SU-DHL-6 (cell line): ENCODE data around the gene ACACB.

Experiments used
- H2AFZ ChIP-seq: fragments of 200-600 bp; sonication (generic); 2 replicates; pipeline ENCODE4 v1.6.1; 2014; ENCODE audit warnings: low read depth, mild to moderate bottlenecking, moderate library complexity, mixed read lengths, antibody characterized with exemption, low read length; ENCODE audit not compliant: severe bottlenecking
- H3F3A ChIP-seq: fragments of 200-600 bp; shearing (Covaris generic); 2 replicates; pipeline ENCODE4 v1.6.0; 2016; ENCODE audit warnings: antibody characterized with exemption, mild to moderate bottlenecking; ENCODE audit not compliant: insufficient read depth
- H3K27ac ChIP-seq: fragments of 200-600 bp; sonication (generic); 2 replicates; pipeline ENCODE4 v1.5.1; 2016; ENCODE audit warnings: low read depth, mild to moderate bottlenecking, low read length, moderate library complexity, mixed read lengths
- H3K27me3 ChIP-seq: fragments of 200-600 bp; sonication (generic), shearing (Covaris generic); 2 replicates; pipeline ENCODE4 v1.6.0; 2014; ENCODE audit warnings: mild to moderate bottlenecking, low read length
- H3K36me3 ChIP-seq: fragments of 200-600 bp; sonication (generic); 2 replicates; pipeline ENCODE4 v1.6.1; 2014; ENCODE audit warnings: mild to moderate bottlenecking, low read length, mixed read lengths
- H3K4me2 ChIP-seq: fragments of 300-600, 200-600 bp; shearing (Covaris generic), sonication (generic); 2 replicates; pipeline ENCODE4 v1.6.0; 2014; ENCODE audit warnings: low read length, low read depth, mild to moderate bottlenecking; ENCODE audit not compliant: poor library complexity, severe bottlenecking
- H3K4me3 ChIP-seq: fragments of 200-600 bp; sonication (generic); 2 replicates; pipeline ENCODE4 v1.5.1; 2014; ENCODE audit warnings: antibody characterized with exemption, low read length, mild to moderate bottlenecking, mixed read lengths; ENCODE audit not compliant: insufficient read depth, poor library complexity, severe bottlenecking
- H3K79me2 ChIP-seq: fragments of 200-600 bp; sonication (generic); 2 replicates; pipeline ENCODE4 v1.6.1; 2014; ENCODE audit warnings: mild to moderate bottlenecking, low read length, moderate library complexity; ENCODE audit not compliant: insufficient read depth
- H3K9ac ChIP-seq: fragments of 200-600 bp; sonication (generic); 2 replicates; pipeline ENCODE4 v1.7.0; 2014; ENCODE audit warnings: mild to moderate bottlenecking, low read length
- H3K9me2 ChIP-seq: fragments of 200-600 bp; sonication (generic); replicated peaks from 2 replicates; pipeline ENCODE4 v1.6.1; 2014; ENCODE audit warnings: low read length; ENCODE audit not compliant: insufficient read depth
- H3K9me3 ChIP-seq: fragments of 200-600 bp; sonication (generic); 2 replicates; pipeline ENCODE4 v1.6.1; 2014; ENCODE audit warnings: low read length, mixed read lengths; ENCODE audit not compliant: insufficient read depth
- H4K20me1 ChIP-seq: fragments of 200-600 bp; sonication (generic); 2 replicates; pipeline ENCODE4 v1.6.1; 2014; ENCODE audit warnings: low read depth, mild to moderate bottlenecking, antibody characterized with exemption, low read length, moderate library complexity, mixed read lengths
- EZH2phosphoT487 ChIP-seq: fragments of 200-600 bp; sonication (generic), shearing (Covaris generic); conservative IDR thresholded peaks from 2 replicates; pipeline ENCODE4 v1.6.1; 2018; ENCODE audit warnings: mild to moderate bottlenecking, antibody characterized with exemption, low read length, moderate library complexity, mixed read lengths
- TF ChIP-seq, protein P1 (sequence below): fragments of 200-600 bp; sonication (generic); IDR thresholded peaks from one replicate; pipeline ENCODE4 v1.5.1; 2017; ENCODE audit warnings: antibody characterized with exemption, mild to moderate bottlenecking, low read length, moderate library complexity; ENCODE audit not compliant: insufficient read depth, poor library complexity, severe bottlenecking

ACACB gene

DNA sequence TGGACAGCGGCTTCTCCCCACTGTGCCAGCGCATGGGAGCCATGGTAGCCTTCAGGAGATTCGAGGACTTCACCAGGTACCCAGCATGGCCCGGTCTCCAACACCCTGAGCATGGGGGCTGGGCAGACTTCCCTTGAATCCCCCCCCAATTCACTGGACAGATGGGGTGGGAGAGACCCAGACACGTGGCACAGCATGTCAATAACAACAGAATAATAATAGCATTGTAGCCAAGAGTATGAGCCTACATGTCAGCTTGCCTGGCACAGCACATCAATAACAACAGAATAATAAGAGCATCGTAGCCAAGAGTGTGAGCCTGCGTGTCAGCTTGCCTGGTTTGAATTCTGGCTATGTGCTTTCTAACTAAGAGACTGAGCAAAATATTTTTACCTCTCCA is 116.3 kb downstream of the ACACB start:
- Histone ChIP-seq H3F3A (no peaks in the 10 kb centered on the region), H3K9me2 (no peaks in the 10 kb centered on the region), H3K79me2 (no peaks in the 10 kb centered on the region), H4K20me1 (no peaks in the 10 kb centered on the region), H2AFZ (no peak overlapping the region), H3K4me3 (no peak overlapping the region), H3K27ac (no peak overlapping the region), H3K36me3 (no peaks in the 10 kb centered on the region), H3K9me3 (no peaks in the 10 kb centered on the region), H3K4me2 (no peak overlapping the region), H3K9ac (no peak overlapping the region), H3K27me3 (no peaks in the 10 kb centered on the region)
- no peak for TF ChIP-seq EZH2phosphoT487
- TF ChIP-seq, protein P1, sequence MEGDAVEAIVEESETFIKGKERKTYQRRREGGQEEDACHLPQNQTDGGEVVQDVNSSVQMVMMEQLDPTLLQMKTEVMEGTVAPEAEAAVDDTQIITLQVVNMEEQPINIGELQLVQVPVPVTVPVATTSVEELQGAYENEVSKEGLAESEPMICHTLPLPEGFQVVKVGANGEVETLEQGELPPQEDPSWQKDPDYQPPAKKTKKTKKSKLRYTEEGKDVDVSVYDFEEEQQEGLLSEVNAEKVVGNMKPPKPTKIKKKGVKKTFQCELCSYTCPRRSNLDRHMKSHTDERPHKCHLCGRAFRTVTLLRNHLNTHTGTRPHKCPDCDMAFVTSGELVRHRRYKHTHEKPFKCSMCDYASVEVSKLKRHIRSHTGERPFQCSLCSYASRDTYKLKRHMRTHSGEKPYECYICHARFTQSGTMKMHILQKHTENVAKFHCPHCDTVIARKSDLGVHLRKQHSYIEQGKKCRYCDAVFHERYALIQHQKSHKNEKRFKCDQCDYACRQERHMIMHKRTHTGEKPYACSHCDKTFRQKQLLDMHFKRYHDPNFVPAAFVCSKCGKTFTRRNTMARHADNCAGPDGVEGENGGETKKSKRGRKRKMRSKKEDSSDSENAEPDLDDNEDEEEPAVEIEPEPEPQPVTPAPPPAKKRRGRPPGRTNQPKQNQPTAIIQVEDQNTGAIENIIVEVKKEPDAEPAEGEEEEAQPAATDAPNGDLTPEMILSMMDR = no peak

DNA sequence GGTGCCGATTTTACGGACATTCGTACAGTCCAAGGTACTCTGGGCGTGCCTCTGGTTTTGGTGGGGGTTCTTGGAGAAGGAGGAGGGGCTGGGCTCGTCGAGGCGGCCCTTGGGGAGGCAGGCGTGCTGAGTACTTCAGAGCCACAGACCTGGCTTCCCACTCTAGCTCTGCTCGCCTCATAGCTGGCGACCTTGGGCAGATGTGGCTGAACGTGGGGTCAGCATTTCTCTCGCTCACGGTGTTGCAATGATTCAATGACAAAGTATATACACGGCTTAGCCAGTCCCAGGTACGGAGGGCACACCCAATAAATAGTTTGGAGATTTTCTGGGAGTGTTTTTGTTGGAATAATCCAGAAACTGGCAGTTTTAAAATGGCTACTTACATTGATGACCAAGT is 117.6 kb downstream of the ACACB start:
- H4K20me1 ChIP-seq = no peaks in the 10 kb centered on the region
- no peaks in the 10 kb centered on the region for H3K36me3 ChIP-seq
- no peaks in the 10 kb centered on the region for H3K27me3 ChIP-seq
- no peak overlapping the region for H3K9ac ChIP-seq
- H2AFZ ChIP-seq = no peak overlapping the region
- H3K4me2 ChIP-seq = no peak overlapping the region
- H3K9me3 ChIP-seq = no peaks in the 10 kb centered on the region
- no peaks in the 10 kb centered on the region for H3F3A ChIP-seq
- H3K4me3 ChIP-seq = no peak overlapping the region
- TF ChIP-seq, protein P1 = no peak
- TF ChIP-seq EZH2phosphoT487 = no peak
- no peak overlapping the region for H3K27ac ChIP-seq
- no peaks in the 10 kb centered on the region for H3K9me2 ChIP-seq
- H3K79me2 ChIP-seq = no peaks in the 10 kb centered on the region

DNA sequence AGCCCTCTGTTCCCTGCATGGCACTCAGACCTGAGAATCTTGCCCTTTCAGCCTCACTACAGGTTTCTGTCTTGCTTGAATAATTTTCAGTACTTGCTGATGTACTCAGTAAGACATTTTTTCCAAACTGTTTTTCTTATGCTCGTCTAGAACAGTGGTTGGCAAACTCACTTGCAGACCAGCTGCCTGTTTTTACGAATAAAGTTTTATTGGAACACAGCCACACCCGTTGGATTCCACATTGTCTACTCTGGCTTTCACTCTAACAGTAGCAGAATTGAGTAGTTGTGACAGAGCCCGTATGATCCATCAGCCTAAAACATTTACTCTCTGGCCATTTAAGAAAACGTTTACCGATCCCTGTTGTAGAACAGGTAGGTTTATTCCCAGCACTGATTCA is 119.9 kb downstream of the ACACB start:
- Histone ChIP-seq H2AFZ (no peak overlapping the region), H3K9me2 (no peaks in the 10 kb centered on the region), H3K79me2 (no peaks in the 10 kb centered on the region), H3F3A (no peaks in the 10 kb centered on the region), H3K9me3 (no peaks in the 10 kb centered on the region), H3K4me2 (no peak overlapping the region), H4K20me1 (no peaks in the 10 kb centered on the region), H3K27me3 (no peaks in the 10 kb centered on the region), H3K27ac (no peak overlapping the region), H3K4me3 (no peak overlapping the region), H3K9ac (no peak overlapping the region), H3K36me3 (no peaks in the 10 kb centered on the region)
- TF ChIP-seq EZH2phosphoT487 = no peak

DNA sequence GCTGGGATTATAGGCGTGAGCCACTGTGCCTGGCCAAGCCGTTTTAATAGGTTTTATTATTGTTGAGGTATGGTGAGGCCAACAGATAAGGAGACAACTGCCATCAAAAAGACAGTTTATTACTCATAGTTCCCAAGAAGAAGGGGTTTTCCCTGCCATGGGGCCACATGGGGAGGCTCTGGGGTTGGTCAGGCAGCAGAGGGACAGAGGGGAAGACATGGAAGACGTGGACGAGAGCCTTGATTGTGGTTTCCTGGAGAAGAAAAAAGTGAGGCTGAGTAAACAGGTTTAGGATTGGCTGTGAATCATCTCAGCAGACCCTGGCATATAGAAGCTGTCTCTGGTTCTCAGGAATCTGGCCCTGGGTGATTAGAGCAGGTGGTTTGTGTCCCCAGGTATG is 122.8 kb downstream of the ACACB start:
- H3K4me2 ChIP-seq = no peak overlapping the region
- no peak overlapping the region for H3K4me3 ChIP-seq
- H3K27me3 ChIP-seq = no peaks in the 10 kb centered on the region
- no peaks in the 10 kb centered on the region for H3K9me3 ChIP-seq
- no peaks in the 10 kb centered on the region for H3K79me2 ChIP-seq
- no peaks in the 10 kb centered on the region for H3K36me3 ChIP-seq
- H3K27ac ChIP-seq = no peak overlapping the region
- no peak overlapping the region for H2AFZ ChIP-seq
- H3F3A ChIP-seq = no peaks in the 10 kb centered on the region
- no peak for TF ChIP-seq EZH2phosphoT487
- TF ChIP-seq, protein P1 = no peak
- H3K9ac ChIP-seq = no peak overlapping the region
- H3K9me2 ChIP-seq = no peaks in the 10 kb centered on the region
- H4K20me1 ChIP-seq = no peaks in the 10 kb centered on the region
